GM23338 (cell line): Measurements from ENCODE around the gene TAS2R31. TPM values are rescaled to one million over a fixed set of nuclear protein-coding genes. Genes with fewer than 3 reads are reported as not detected.

ENCODE experiments used
- ATAC-seq: fragments of 200-7000 bp; cut with Tn5 transposase; 3 replicates; pipeline ENCODE4 v1.9.1; 2020
- DNase-seq: peaks from one replicate; pipeline ENCODE4 v3.0.0-alpha.2; 2015; ENCODE audit warnings: low spot score
- H2AFZ ChIP-seq: fragments of 200-600 bp; sonication (generic); 2 replicates; pipeline ENCODE4 v1.8.0; 2016; ENCODE audit warnings: antibody characterized with exemption, mild to moderate bottlenecking, moderate library complexity
- H3F3A ChIP-seq: fragments of 200-600 bp; sonication (generic); replicated peaks from 2 replicates; pipeline ENCODE4 v1.8.0; 2017; ENCODE audit warnings: antibody characterized with exemption, mixed run types, low read depth
- H3K27ac ChIP-seq: fragments of 200-600 bp; sonication (generic); 2 replicates; pipeline ENCODE4 v1.6.1; 2016; ENCODE audit warnings: low read depth
- H3K27me3 ChIP-seq: fragments of 200-600 bp; sonication (generic); 2 replicates; pipeline ENCODE4 v1.8.0; 2016; ENCODE audit warnings: mild to moderate bottlenecking, mixed run types, moderate library complexity; ENCODE audit not compliant: insufficient read depth
- H3K36me3 ChIP-seq: fragments of 200-600 bp; sonication (generic); 2 replicates; pipeline ENCODE4 v1.8.0; 2016; ENCODE audit warnings: mild to moderate bottlenecking; ENCODE audit not compliant: insufficient read depth
- H3K4me1 ChIP-seq: fragments of 200-600 bp; sonication (generic); 2 replicates; pipeline ENCODE4 v1.8.0; 2016; ENCODE audit warnings: mild to moderate bottlenecking, moderate library complexity; ENCODE audit not compliant: insufficient read depth
- H3K4me2 ChIP-seq: fragments of 200-600 bp; sonication (generic); 2 replicates; pipeline ENCODE4 v1.7.1; 2017; ENCODE audit warnings: mixed run types
- H3K4me3 ChIP-seq: fragments of 200-600 bp; sonication (generic); 2 replicates; pipeline ENCODE4 v1.6.1; 2016; ENCODE audit warnings: mixed run types
- H3K79me2 ChIP-seq: fragments of 200-600 bp; sonication (generic); replicated peaks from 2 replicates; pipeline ENCODE4 v1.8.0; 2017; ENCODE audit warnings: mild to moderate bottlenecking; ENCODE audit not compliant: insufficient read depth
- H3K9me2 ChIP-seq: fragments of 200-600 bp; sonication (generic); 2 replicates; pipeline ENCODE4 v1.8.0; 2017; ENCODE audit not compliant: insufficient read depth
- H4K20me1 ChIP-seq: fragments of 200-600 bp; sonication (generic); replicated peaks from 2 replicates; pipeline ENCODE4 v1.8.0; 2017; ENCODE audit warnings: mild to moderate bottlenecking; ENCODE audit not compliant: insufficient read depth
- H3K27ac Mint-ChIP-seq: 2 replicates; pipeline ENCODE4 v1.8.0; 2020; ENCODE audit warnings: inconsistent platforms, mild to moderate bottlenecking, moderate library complexity, mixed read lengths
- H3K27me3 Mint-ChIP-seq: 3 replicates; pipeline ENCODE4 v1.8.0; 2022; ENCODE audit warnings: low read depth, mild to moderate bottlenecking, moderate library complexity, mixed read lengths, inconsistent platforms; ENCODE audit not compliant: insufficient read depth, poor library complexity
- H3K36me3 Mint-ChIP-seq: 3 replicates; pipeline ENCODE4 v1.8.0; 2021; ENCODE audit warnings: low read depth, mild to moderate bottlenecking, inconsistent platforms, moderate library complexity, mixed read lengths
- H3K4me1 Mint-ChIP-seq: 3 replicates; pipeline ENCODE4 v1.8.0; 2020; ENCODE audit warnings: mild to moderate bottlenecking, inconsistent platforms, mixed read lengths
- H3K4me3 Mint-ChIP-seq: 3 replicates; pipeline ENCODE4 v1.8.0; 2021; ENCODE audit warnings: moderate library complexity, mild to moderate bottlenecking, inconsistent platforms, mixed read lengths
- H3K9me3 Mint-ChIP-seq: 3 replicates; pipeline ENCODE4 v1.8.0; 2020; ENCODE audit warnings: moderate library complexity, mild to moderate bottlenecking, inconsistent platforms, mixed read lengths
- CTCF ChIP-seq, 2 experiments: fragments of 200-600 bp in 1 of 2; sonication (generic) in 1 of 2; conservative IDR thresholded peaks; 2 replicates each; pipeline versions ENCODE4 v1.5.1 to v1.6.1; 2016 to 2017; ENCODE audit warnings: antibody characterized with exemption in 2 of 2, low read depth in 2 of 2, mild to moderate bottlenecking in 2 of 2, moderate library complexity in 1 of 2
- ETS1 ChIP-seq: IDR thresholded peaks from 2 replicates; pipeline ENCODE4 v1.6.1; 2016; ENCODE audit warnings: antibody characterized with exemption
- EZH2 ChIP-seq: fragments of 200-600 bp; sonication (generic); IDR thresholded peaks from one replicate; pipeline ENCODE4 v1.8.0; 2017; ENCODE audit warnings: antibody characterized with exemption, mild to moderate bottlenecking, low read depth; ENCODE audit not compliant: unreplicated experiment
- EZH2phosphoT487 ChIP-seq: fragments of 200-600 bp; sonication (generic); IDR thresholded peaks from one replicate; pipeline ENCODE4 v1.8.1; 2018; ENCODE audit warnings: antibody characterized with exemption; ENCODE audit not compliant: unreplicated experiment
- JUNB ChIP-seq: IDR thresholded peaks from one replicate; pipeline ENCODE4 v1.6.1; 2016; ENCODE audit warnings: antibody characterized with exemption; ENCODE audit not compliant: unreplicated experiment
- NANOG ChIP-seq: IDR thresholded peaks from 2 replicates; pipeline ENCODE4 v1.6.1; 2016; ENCODE audit warnings: antibody characterized with exemption, borderline replicate concordance
- POLR2AphosphoS5 ChIP-seq: IDR thresholded peaks from 2 replicates; pipeline ENCODE4 v1.6.1; 2016; ENCODE audit warnings: antibody characterized with exemption, low read depth
- REST ChIP-seq: IDR thresholded peaks from one replicate; pipeline ENCODE4 v1.6.1; 2018; ENCODE audit warnings: antibody characterized with exemption; ENCODE audit not compliant: unreplicated experiment
- STAT1 ChIP-seq: IDR thresholded peaks from one replicate; pipeline ENCODE4 v1.6.1; 2016; ENCODE audit warnings: antibody characterized with exemption; ENCODE audit not compliant: unreplicated experiment
- ZNF114 ChIP-seq: fragments of 250-450 bp; sonication (Bioruptor Pico); IDR thresholded peaks from 2 replicates; pipeline ENCODE4 v1.5.0; 2020; ENCODE audit warnings: mild to moderate bottlenecking, moderate library complexity
- ZNF331 ChIP-seq: fragments of 250-450 bp; sonication (Bioruptor Pico); IDR thresholded peaks from 2 replicates; pipeline ENCODE4 v1.5.0; 2020; ENCODE audit warnings: low read depth, mild to moderate bottlenecking, moderate library complexity
- long read RNA-seq: library from polyadenylated mRNA; unstranded; transcript quantifications from one replicate; pipeline ENCODE4 v2.0.0, GENCODE V29; 2020; ENCODE audit not compliant: unreplicated experiment
- polyA plus RNA-seq: library from polyadenylated mRNA; unstranded; fragments of >200 nt; fragmentation: Nextera tagmentation; extraction: Ambion mirVana; gene quantifications from 2 replicates; pipeline ENCODE4 v1.2.1, GENCODE V29; 2016
- total RNA-seq: library from RNA; depleted of rRNA; stranded (reverse); fragments of >200 nt; shearing (Covaris generic); gene quantifications from 2 replicates; pipeline ENCODE4 v1.2.3, GENCODE V29; 2014; rRNA removed

TAS2R31 gene
- total RNA-seq: 6.1 and 12.9 TPM in 2 replicates
- polyA plus RNA-seq: 0.21 TPM in 1 of 2 replicates, not detected in the other
- long read RNA-seq: 0 reads

GRCh38 chr12:11031307-11031706 is at the start of gene TAS2R31:
Gene TAS2R31 (minus strand): TSS chr12:11031407. CDS start chr12:11031335, 72 bp downstream.
- Mint-ChIP-seq H3K4me3 (no peak within 1 kb of the TSS), H3K27ac (no peak within 1 kb of the TSS)

GRCh38 chr12:11078246-11078645 is 47.0 kb upstream of the TAS2R31 start:
- H3K4me3 ChIP-seq: no peak overlapping the region
- DNase-seq: no peak
- H3K9me2 ChIP-seq: no peaks in the 10 kb centered on the region
- Mint-ChIP-seq H3K36me3 (peaks cover 7% of the 10 kb centered on the region), H3K4me3 (no peak overlapping the region), H3K27me3 (no peaks in the 10 kb centered on the region), H3K4me1 (no peaks in the 10 kb centered on the region), H3K27ac (no peak overlapping the region), H3K9me3 (peaks cover 10% of the 10 kb centered on the region)
- H3K27ac ChIP-seq: no peak overlapping the region
- no peaks in the 10 kb centered on the region for H3K36me3 ChIP-seq
- no peak overlapping the region for H3K4me2 ChIP-seq
- no peaks in the 10 kb centered on the region for H3F3A ChIP-seq
- H3K27me3 ChIP-seq: no peaks in the 10 kb centered on the region
- ATAC-seq: no peak
- H4K20me1 ChIP-seq: no peaks in the 10 kb centered on the region
- H2AFZ ChIP-seq: no peak overlapping the region
- H3K4me1 ChIP-seq: no peaks in the 10 kb centered on the region
- H3K79me2 ChIP-seq: no peaks in the 10 kb centered on the region
- TF ChIP-seq ZNF114 (CRISPR knock-in tag): no peak
- TF ChIP-seq EZH2: no peak
- TF ChIP-seq STAT1: no peak
- TF ChIP-seq JUNB: no peak
- TF ChIP-seq EZH2phosphoT487: no peak
- no peak for TF ChIP-seq NANOG
- TF ChIP-seq CTCF (conservative IDR thresholded peaks at IDR 0.05; ENCODE audit: low read depth in 2 of 2): no peak
- no peak for TF ChIP-seq ETS1
- TF ChIP-seq POLR2AphosphoS5: no peak
- TF ChIP-seq REST: no peak
- TF ChIP-seq ZNF331 (CRISPR knock-in tag): no peak

More at GRCh38 chr12:11031307-11031706, at the start of gene TAS2R31:
- peaks cover under 1% of the 10 kb centered on the region; the same call in 1 of the 3 replicates for H3K4me1 Mint-ChIP-seq
- H3K36me3 Mint-ChIP-seq: peaks cover 8% of the 10 kb centered on the region; the same call in 2 of the 3 replicates
- ATAC-seq (no peak), DNase-seq (no peak)
- no peak for TF ChIP-seq ZNF331 (CRISPR knock-in tag)
- H3K27ac ChIP-seq: no peak within 1 kb of the TSS
- no peaks in the 10 kb centered on the region for H3K9me2 ChIP-seq
- no peaks in the 10 kb centered on the region for H3K79me2 ChIP-seq
- H3F3A ChIP-seq: no peaks in the 10 kb centered on the region
- no peaks in the 10 kb centered on the region for H3K36me3 ChIP-seq
- H3K4me2 ChIP-seq: no peak within 1 kb of the TSS
- H3K27me3 Mint-ChIP-seq: peaks cover 2% of the 10 kb centered on the region
- no peaks in the 10 kb centered on the region for H3K9me3 Mint-ChIP-seq
- H3K4me3 ChIP-seq: no peak within 1 kb of the TSS
- H2AFZ ChIP-seq: no peak within 1 kb of the TSS
- no peaks in the 10 kb centered on the region for H3K4me1 ChIP-seq
- no peaks in the 10 kb centered on the region for H4K20me1 ChIP-seq
- no peaks in the 10 kb centered on the region for H3K27me3 ChIP-seq
